ENCODE results near the gene HOXD11.

GRCh38 chr2:176122683-176123410 lies 15.8 kb downstream of the HOXD11 start, which contains the start of gene HOXD9:
- TF ChIP-seq SPI1 (IDR thresholded peaks at IDR 0.05; ENCODE audit: borderline replicate concordance, low read depth, low read length), result no peak
- TF ChIP-seq TEAD1 (CRISPR knock-in tag; IDR thresholded peaks at IDR 0.05), result no peak
- TF ChIP-seq KDM1A (IDR thresholded peaks at IDR 0.05), result no peak

All from K562 (cell line).